NCI-H2171 (cell line): ENCODE measurements around the gene PTPRZ1.
A peak's percentile ranks its signal among the peaks of the same experiment; 100 is the strongest.

Source experiments
- DNase-seq: peaks from one replicate; lab custom pipeline; 2025; lab: John Stamatoyannopoulos, UW

PTPRZ1 gene

DNA sequence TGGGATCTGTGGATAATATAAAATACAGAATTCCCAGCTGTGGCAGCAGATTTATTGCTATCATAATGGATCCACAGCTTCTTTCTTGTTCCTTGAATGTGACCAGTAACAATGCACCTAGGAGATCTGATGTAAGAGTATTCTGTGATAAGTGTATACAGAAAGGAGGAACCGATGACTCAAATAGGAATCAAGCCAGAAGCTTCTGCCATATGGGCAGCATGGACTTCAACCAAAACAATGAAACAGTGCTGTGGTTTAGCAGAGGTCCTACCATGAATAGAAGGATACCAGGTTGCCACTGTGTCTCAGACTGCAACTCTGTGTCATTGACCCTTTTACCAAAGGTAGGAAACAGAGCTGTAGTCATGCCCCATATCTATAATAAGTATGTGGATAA is 81.8 kb downstream of the PTPRZ1 start:
- no peak for DNase-seq

GRCh38 chr7:121957626-121958025 is 84.7 kb downstream of the PTPRZ1 start:
- DNase-seq = no peak

DNA sequence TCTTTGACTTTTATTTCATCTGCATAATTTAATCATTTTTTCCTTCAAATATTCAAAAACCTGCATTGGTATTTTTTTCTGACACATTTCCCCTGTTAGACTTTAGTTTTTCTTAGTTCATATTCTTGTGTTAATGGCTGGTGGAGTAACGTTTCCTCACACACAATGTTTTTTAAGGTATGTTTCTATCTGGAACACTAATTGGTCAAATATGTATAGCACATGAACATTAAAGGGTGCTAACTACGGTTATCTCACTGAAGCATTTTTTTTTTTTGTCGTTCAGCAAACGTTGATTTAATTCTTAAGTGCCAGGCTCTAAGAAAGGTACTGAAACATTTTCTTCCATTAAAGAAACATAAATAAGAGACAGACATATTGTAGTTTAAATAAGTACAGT is 87.7 kb downstream of the PTPRZ1 start:
- no peak for DNase-seq

DNA sequence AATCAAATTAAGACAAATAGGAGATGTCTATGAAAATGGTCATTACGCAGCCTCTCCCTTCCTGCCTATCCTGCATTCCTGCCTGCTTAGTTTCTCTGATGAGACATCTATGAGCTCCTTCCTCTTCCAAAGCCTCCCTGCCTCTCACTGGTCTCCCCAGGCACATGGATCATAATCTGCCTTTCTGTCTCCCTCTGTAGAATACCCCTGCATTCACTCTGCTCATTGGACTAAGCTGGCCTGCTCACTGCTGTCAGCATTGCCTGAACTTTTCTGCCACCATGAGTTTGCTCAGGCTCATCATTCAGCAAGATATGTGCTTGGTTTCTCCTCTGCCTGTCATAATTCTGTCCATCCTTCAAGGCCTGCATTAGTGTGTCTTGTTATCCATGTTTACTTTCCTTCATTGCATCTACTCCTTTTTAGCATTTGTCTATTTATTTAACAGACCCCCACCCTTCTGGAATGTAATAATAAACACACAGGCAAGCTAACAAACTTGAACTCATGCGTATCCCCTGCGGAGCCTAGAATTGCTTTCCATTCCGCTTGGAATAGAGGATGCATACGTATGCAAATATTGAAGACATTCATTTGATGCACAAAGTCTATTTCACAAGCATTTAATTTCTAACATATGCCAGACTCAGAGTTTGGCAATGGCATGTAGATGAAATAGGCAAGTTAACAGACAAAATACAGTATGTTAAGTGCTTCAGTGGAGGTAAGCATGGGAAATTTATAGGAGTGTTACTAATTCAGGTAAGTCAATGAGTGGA is 88.3 kb downstream of the PTPRZ1 start:
- DNase-seq = no peak

GRCh38 chr7:121966276-121966934 is 93.4 kb downstream of the PTPRZ1 start:
- DNase-seq = no peak

DNA sequence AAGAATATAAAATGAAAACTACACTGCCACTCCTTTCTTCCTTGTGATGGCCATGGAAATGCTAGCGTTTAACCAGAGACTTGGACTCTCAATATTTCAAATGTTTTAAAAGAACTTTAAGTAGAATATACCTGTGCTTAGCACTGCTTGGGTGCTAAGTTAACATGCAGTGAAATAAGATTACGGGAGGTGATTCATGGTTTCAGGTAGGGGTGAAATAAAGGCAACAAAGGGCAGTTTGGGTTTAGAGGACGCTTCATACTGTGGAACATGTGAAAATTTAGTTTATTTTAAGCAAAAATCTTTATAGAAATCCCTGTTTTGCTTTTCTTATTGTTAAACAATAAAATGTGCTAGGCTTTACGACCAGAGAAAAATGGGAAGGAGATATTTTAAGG is 94.0 kb downstream of the PTPRZ1 start:
- DNase-seq = no peak

DNA sequence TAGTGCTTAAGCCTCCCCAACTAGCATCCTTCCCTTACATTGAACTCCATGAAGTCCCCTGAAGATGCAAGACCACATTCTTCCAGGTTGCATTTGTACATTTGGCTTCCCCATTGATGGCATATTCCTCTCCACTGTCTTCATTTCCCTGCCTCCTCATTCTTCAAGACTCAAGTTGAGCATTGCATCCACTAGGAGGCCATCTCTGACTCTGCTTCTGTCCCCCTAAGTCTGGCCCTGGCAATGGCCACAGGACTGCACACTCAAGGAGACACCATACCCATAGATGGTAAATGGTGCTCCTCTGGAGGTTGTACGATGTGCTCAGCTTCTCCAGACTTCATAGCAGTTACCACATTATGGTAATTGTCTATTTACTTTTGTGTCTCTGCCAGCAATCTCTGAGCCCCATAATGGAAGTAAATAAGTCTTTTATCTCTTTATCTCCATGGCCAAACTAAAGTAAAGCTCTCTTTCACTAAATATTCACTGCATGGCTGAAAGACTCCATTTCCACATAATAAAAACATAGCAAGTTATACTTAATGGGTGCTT is 112.6 kb downstream of the PTPRZ1 start:
- no peak for DNase-seq

DNA sequence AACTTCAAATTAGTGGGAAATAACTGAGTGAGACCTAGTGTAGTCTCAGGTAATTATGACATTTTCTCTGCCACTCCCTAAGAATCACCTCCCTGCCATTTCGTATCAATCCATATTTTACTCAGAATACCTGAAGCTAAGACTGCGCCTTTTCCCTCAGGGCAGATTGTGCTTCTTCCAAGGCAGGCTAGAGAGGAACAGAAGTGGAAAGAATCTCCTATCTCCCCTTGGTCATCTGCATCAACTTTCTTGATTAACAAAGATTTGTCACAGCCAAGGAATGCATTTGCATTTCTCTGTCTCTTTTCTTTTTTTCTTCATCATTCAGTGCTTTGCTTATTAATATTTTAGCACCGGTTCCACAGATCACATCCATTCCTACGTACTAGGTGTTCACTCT is 119.1 kb downstream of the PTPRZ1 start:
- DNase-seq = no peak

- peak; percentile 45 for DNase-seq
Observed at GRCh38 chr7:121994625-121995410, 121.9 kb downstream of the PTPRZ1 start.

GRCh38 chr7:122006687-122007086 is 133.7 kb downstream of the PTPRZ1 start:
- DNase-seq = no peak

GRCh38 chr7:122010116-122010515 is 137.2 kb downstream of the PTPRZ1 start:
- DNase-seq = no peak

- DNase-seq = no peak
Observed at GRCh38 chr7:122013065-122013464, 140.1 kb downstream of the PTPRZ1 start.

GRCh38 chr7:122013630-122014029 is 140.7 kb downstream of the PTPRZ1 start:
- DNase-seq = no peak

GRCh38 chr7:122014697-122015096 is 141.7 kb downstream of the PTPRZ1 start:
- DNase-seq = no peak

DNA sequence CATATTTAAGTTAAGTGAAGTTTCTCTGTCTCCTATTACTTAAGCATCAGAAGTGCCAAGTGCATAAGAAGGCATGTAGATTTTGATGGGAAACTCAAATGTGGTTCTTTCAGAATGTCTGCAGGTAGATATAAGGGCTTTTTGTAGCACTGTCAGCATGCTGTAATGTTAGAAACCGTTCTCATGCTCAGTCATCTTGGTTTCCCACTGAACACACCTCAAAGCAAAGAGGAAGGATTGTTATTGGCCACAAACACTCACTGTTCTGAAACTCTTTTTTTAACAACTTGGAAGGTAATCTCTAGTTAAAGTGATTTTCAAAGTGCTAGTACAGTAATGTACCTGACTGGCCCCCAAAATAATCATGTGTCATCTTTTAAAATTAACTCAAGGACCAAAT is 145.1 kb downstream of the PTPRZ1 start:
- DNase-seq = no peak

GRCh38 chr7:122027058-122027457 is 154.1 kb downstream of the PTPRZ1 start:
- no peak for DNase-seq

DNA sequence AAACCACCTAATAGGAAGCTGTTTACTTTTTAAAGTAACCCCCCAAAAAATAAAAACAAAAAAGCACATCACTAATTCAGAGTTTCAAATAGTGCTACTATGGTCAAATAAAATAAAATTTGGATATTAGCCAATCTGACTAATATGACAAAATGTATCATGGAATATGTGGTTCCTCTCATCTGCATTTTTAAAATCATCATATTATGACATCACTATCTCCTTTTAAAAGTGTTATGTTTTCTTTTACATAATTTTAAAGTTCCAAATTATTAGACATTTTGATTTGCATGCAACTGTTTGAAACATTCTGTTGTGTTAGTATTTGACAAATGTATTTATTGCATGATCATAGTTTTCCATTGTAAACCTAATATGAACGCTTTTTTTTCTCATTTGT is 160.7 kb downstream of the PTPRZ1 start:
- no peak for DNase-seq

DNA sequence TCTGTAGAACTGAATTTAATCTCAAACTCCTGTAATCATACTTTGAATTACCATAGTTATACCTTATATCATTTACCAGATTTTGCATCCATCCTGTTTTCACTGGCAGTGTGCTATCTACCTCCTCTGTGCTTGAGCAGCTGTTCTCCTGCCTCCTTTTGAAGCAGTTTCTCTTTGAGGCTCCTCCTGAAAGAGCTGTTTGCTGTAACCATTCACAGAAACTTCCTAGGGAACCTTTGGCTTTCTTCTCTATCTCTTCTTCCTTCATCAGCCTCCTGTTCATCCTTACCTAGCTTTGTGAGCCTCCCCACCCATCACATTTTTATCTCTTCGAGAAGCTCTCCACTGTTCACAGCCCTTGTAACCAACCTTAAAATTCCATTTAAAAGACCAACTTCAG is 162.9 kb downstream of the PTPRZ1 start:
- DNase-seq = no peak

- DNase-seq = no peak
Observed at GRCh38 chr7:122038134-122038533, 165.2 kb downstream of the PTPRZ1 start.

DNA sequence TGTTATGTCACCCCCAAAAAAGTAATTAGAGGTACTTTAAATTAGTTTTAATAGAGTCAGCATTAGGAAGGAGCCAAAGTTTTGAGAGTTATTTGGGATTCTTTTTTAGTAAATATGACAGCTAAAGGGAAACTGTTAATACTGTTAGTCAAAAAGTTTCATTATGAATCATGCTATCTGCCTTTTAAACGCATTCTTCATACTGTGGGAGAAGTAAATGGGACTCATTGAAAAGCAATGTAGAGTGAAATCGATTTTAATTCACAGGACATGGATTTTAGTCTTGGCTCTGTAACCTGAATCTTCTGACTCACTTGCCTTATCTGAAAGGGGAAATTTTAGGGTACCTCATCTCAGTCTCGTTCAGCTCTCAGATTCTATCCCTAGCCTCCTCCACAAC is 165.9 kb downstream of the PTPRZ1 start:
- DNase-seq = no peak

DNA sequence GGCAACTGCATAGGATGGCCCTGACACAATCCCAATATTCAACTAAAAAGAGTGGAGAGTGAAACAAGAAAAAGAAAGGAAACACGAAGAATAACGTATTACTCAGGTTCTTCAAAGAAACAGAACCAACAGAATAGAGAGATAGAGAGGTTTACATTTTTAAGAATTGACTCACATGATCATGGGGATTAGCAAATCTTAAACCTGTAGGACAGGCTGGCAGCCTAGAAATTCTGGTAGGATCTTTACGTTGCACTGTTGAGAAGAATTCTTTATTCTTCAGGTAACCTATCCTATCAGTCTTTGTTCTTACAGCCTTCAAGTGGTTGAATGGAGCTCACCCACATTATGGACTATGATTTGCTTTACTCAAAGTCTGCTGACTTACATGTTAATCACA is 167.2 kb downstream of the PTPRZ1 start:
- DNase-seq = no peak

- DNase-seq = no peak
Observed at GRCh38 chr7:122046402-122046801, 173.4 kb downstream of the PTPRZ1 start.

DNA sequence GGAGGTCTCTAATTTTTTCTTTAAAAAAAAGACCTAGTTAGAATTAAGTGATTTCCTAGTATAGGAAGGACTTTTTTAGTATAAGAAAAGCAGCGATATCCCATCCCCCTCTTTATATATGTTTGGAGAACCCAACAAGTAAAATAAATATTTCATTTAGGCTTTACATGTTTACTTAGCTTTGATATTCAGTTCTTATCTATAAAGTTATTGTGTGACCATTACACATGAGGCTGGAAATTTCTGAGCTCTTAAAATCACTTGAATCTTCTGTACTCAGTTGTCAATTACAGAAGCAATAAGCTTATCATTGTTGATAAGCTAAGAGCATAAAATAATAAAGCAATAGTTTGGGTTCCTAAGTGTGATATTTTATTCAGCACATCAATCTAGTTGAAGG is 181.4 kb downstream of the PTPRZ1 start:
- DNase-seq = no peak
